ENCODE data around the gene ITGA7.

Gene ITGA7

DNA sequence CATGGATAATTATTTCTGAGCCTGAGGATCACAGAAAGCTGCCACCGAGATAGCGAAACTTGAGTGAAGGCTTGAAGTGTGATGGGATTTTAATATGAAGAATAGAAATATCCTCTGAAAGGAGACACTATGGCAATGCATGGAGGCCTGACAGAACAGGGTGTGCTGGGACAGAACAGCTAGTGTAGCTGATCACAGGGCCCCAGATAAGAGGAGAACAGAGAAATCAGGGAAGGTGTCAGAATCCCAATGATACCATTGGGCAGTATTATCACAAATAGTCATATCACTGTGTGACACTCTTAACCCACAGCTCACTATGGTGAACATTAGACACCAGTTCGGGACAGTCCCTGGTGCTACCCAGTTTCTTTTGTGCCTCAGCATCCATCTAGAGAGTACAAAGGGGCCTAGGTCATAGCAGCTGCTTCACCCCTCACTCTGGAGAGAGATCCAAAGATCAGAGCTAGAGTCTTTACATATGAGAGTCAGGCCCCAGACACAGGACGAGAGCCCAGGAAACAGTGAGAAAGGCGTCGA is 71.5 kb downstream of the ITGA7 start:
- no peak for DNase-seq
